Activated CD8-positive, alpha-beta memory T cell treated with anti-CD3 and anti-CD28 coated beads for 24 hours (primary cell): ENCODE results near the gene TAS2R8.
"Not testable (repeated sequence)": the region's sequence is repeated elsewhere in the genome, so short reads cannot be mapped to it uniquely, and the experiment has no call there.

ENCODE experiments used
- DNase-seq: peaks from one replicate; pipeline ENCODE4 v3.0.0-alpha.2; 2020

Gene TAS2R8

GRCh38 chr12:10807186-10807585, at the start of gene TAS2R8:
Gene TAS2R8 (minus strand): TSS chr12:10807286. CDS start chr12:10806980, 306 bp downstream.
- no peak for DNase-seq

- no peak for DNase-seq
These were observed 48.7 kb upstream of the TAS2R8 start for GRCh38 chr12:10855807-10856206.

- no peak for DNase-seq
These were observed 46.7 kb upstream of the TAS2R8 start for GRCh38 chr12:10853776-10854175.

- no peak for DNase-seq
These were observed 44.3 kb upstream of the TAS2R8 start for GRCh38 chr12:10851243-10851858.

- no peak for DNase-seq
These were observed 42.4 kb upstream of the TAS2R8 start, which contains the start of gene PRR4 for GRCh38 chr12:10849425-10849878. Gene PRR4 (minus strand): TSS chr12:10849475. CDS start chr12:10849437, 38 bp downstream.

- no peak for DNase-seq
These were observed 40.7 kb upstream of the TAS2R8 start for GRCh38 chr12:10847744-10848143.

- no peak for DNase-seq
These were observed 35.8 kb upstream of the TAS2R8 start for GRCh38 chr12:10842862-10843261.

- DNase-seq = no peak
These were observed 31.4 kb upstream of the TAS2R8 start for GRCh38 chr12:10838461-10838860.

- DNase-seq = no peak
These were observed 22.9 kb upstream of the TAS2R8 start for GRCh38 chr12:10829994-10830393.

- DNase-seq = no peak
These were observed 19.2 kb upstream of the TAS2R8 start, which contains the start of gene TAS2R10 for GRCh38 chr12:10826258-10826657. Gene TAS2R10 (minus strand): TSS chr12:10826358. CDS start chr12:10826269, 89 bp downstream.

- DNase-seq = no peak
These were observed 17.9 kb upstream of the TAS2R8 start for GRCh38 chr12:10824957-10825356.

GRCh38 chr12:10811883-10812536, 4.9 kb upstream of the TAS2R8 start:
- no peak for DNase-seq

- DNase-seq = no peak
These were observed 3.0 kb upstream of the TAS2R8 start, which contains the start of gene TAS2R9 for GRCh38 chr12:10810068-10810467. Gene TAS2R9 (minus strand): TSS chr12:10810168. CDS start chr12:10810075, 93 bp downstream.

GRCh38 chr12:10802587-10802986, 4.5 kb downstream of the TAS2R8 start, which contains the start of gene TAS2R7:
Gene TAS2R7 (minus strand): TSS chr12:10802627. CDS start chr12:10802570, 57 bp downstream.
- DNase-seq = no peak

GRCh38 chr12:10801741-10802140, 5.3 kb downstream of the TAS2R8 start:
- no peak for DNase-seq

- no peak for DNase-seq
These were observed 12.9 kb downstream of the TAS2R8 start for GRCh38 chr12:10794222-10794621.

- not testable (repeated sequence) for DNase-seq
These were observed 15.3 kb downstream of the TAS2R8 start for GRCh38 chr12:10791769-10792168.

GRCh38 chr12:10783252-10783651, 23.8 kb downstream of the TAS2R8 start:
- DNase-seq = no peak

- no peak for DNase-seq
These were observed 28.0 kb downstream of the TAS2R8 start for GRCh38 chr12:10779103-10779502.

GRCh38 chr12:10771132-10771733, 35.9 kb downstream of the TAS2R8 start:
- DNase-seq = no peak

- no peak for DNase-seq
These were observed 47.4 kb downstream of the TAS2R8 start for GRCh38 chr12:10759657-10760056.

GRCh38 chr12:10756194-10756593, 50.9 kb downstream of the TAS2R8 start:
- DNase-seq = no peak
